K562 (cell line): ENCODE measurements around the gene MAGI2. TPM values are rescaled to one million over a fixed set of nuclear protein-coding genes. Genes with fewer than 3 reads are reported as not detected.

Experiments
- CBX3 ChIP-seq, 2 experiments: IDR thresholded peaks; 1 replicate in 1 of 2; 2 replicates in 1 of 2; pipeline ENCODE4 v1.6.1; 2012; ENCODE audit warnings: inconsistent platforms in 2 of 2, low read length in 2 of 2, borderline replicate concordance in 1 of 2, control low read depth in 1 of 2
- CEBPG ChIP-seq, 3 experiments: fragments of 200-800 bp in 1 of 3; sonication (Bioruptor generic) in 1 of 3; sonication (generic) in 1 of 3; formaldehyde crosslinking in 1 of 3; IDR thresholded peaks in 2 of 3; conservative IDR thresholded peaks in 1 of 3; 2 replicates each; pipeline versions ENCODE4 v1.6.1 to v1.8.0; 2016 to 2022; ENCODE audit warnings: missing compliant biosample characterization in 2 of 3, missing genetic modification characterization in 2 of 3, mild to moderate bottlenecking in 1 of 3, missing genetic modification reagents in 1 of 3
- FOS ChIP-seq: IDR thresholded peaks from 3 replicates; pipeline ENCODE4 v1.6.1; 2011; ENCODE audit not compliant: insufficient read length; ENCODE audit errors: extremely low read depth
- FOSL1 ChIP-seq: fragments of 200-800 bp; sonication (Bioruptor generic); conservative IDR thresholded peaks from 2 replicates; pipeline ENCODE4 v1.6.1; 2016; ENCODE audit warnings: missing genetic modification characterization, missing compliant biosample characterization
- HINFP ChIP-seq: fragments of 450-650 bp; conservative IDR thresholded peaks from 2 replicates; pipeline ENCODE4 v1.6.1; 2016; ENCODE audit warnings: missing genetic modification characterization, low read depth, mild to moderate bottlenecking, control low read depth, missing compliant biosample characterization
- HNRNPL ChIP-seq: fragments of 200-400 bp; formaldehyde crosslinking; IDR thresholded peaks from 2 replicates; pipeline ENCODE4 v1.6.1; 2017; ENCODE audit warnings: low read depth, mild to moderate bottlenecking, low read length
- HNRNPUL1 ChIP-seq: fragments of 200-400 bp; formaldehyde crosslinking; IDR thresholded peaks from 2 replicates; pipeline ENCODE4 v1.6.1; 2017; ENCODE audit warnings: low read length
- ID3 ChIP-seq, 2 experiments: fragments of 250-450 bp in 1 of 2; fragments of 450-650 bp in 1 of 2; sonication (Bioruptor Pico) in 1 of 2; IDR thresholded peaks; 2 replicates each; pipeline versions ENCODE4 v1.6.1 to v1.8.0; 2016 to 2021; ENCODE audit warnings: mild to moderate bottlenecking in 2 of 2, moderate library complexity in 2 of 2, missing compliant biosample characterization in 1 of 2, missing genetic modification characterization in 1 of 2
- MTA1 ChIP-seq: fragments of 450-650 bp; IDR thresholded peaks from 2 replicates; pipeline ENCODE4 v1.6.1; 2017; ENCODE audit warnings: borderline replicate concordance
- NR2C1 ChIP-seq, 2 experiments: fragments of 450-650 bp; IDR thresholded peaks; 2 replicates each; pipeline ENCODE4 v1.6.1; 2017; ENCODE audit warnings: mild to moderate bottlenecking in 2 of 2, antibody characterized with exemption in 1 of 2, inconsistent platforms in 1 of 2, missing compliant biosample characterization in 1 of 2, missing genetic modification characterization in 1 of 2
- POLR2G ChIP-seq: fragments of 200-400 bp; formaldehyde crosslinking; IDR thresholded peaks from 2 replicates; pipeline ENCODE4 v1.6.1; 2017; ENCODE audit warnings: low read depth, mild to moderate bottlenecking, antibody characterized with exemption, low read length, moderate library complexity
- PYGO2 ChIP-seq: fragments of 450-650 bp; IDR thresholded peaks from 2 replicates; pipeline ENCODE4 v1.6.1; 2016; ENCODE audit warnings: mild to moderate bottlenecking, missing genetic modification characterization, moderate library complexity, missing compliant biosample characterization
- SMAD1 ChIP-seq: fragments of 150-350 bp; IDR thresholded peaks from 2 replicates; pipeline ENCODE4 v1.6.1; 2014; ENCODE audit warnings: low read length, low read depth; ENCODE audit not compliant: partially characterized antibody
- ZKSCAN1 ChIP-seq: fragments of 150-350 bp; IDR thresholded peaks from 2 replicates; pipeline ENCODE4 v1.6.1; 2016; ENCODE audit warnings: low read depth, low read length
- polyA plus RNA-seq, 8 experiments: library from polyadenylated mRNA; depleted of rRNA in 4 of 8; stranded (reverse) in 5 of 8; unstranded in 3 of 8; fragments of >200 nt; fragmentation: Nextera tagmentation in 2 of 8; fragmentation: Illumina TruSeq in 1 of 8; extraction: Ambion mirVana in 2 of 8; extraction: Trizol in 1 of 8; gene quantifications; 2 replicates each; pipeline versions ENCODE4 v1.2.1 to v1.2.3, GENCODE V29; 2011 to 2014; ENCODE audit warnings: inconsistent platforms in 1 of 8, missing spikeins in 1 of 8
- total RNA-seq, 7 experiments: library from RNA; depleted of rRNA in 6 of 7; stranded (reverse); fragments of >200 nt in 6 of 7; fragmentation: Illumina TruSeq in 2 of 7; extraction: Trizol in 2 of 7; gene quantifications; 2 replicates each; pipeline versions ENCODE4 v1.2.1 to v1.2.3, GENCODE V29; 2011 to 2021; ENCODE audit warnings: low replicate concordance in 1 of 7
- TF ChIP-seq, protein P1 (sequence below): fragments of 450-650 bp; formaldehyde crosslinking; IDR thresholded peaks from 2 replicates; pipeline ENCODE4 v1.4.0; 2020; ENCODE audit warnings: mild to moderate bottlenecking, moderate library complexity
- TF ChIP-seq, protein P2 (sequence below): fragments of 250-450 bp; sonication (Bioruptor Pico); IDR thresholded peaks from 2 replicates; pipeline ENCODE4 v1.4.0; 2020; ENCODE audit warnings: mild to moderate bottlenecking, moderate library complexity
- TF ChIP-seq, protein P3 (sequence below): IDR thresholded peaks from 2 replicates; pipeline ENCODE4 v1.6.1; 2011; ENCODE audit not compliant: insufficient read length; ENCODE audit errors: extremely low read depth
- TF ChIP-seq, protein P4 (sequence below): fragments of 450-650 bp; IDR thresholded peaks from 2 replicates; pipeline ENCODE4 v1.6.1; 2016; ENCODE audit warnings: antibody characterized with exemption

The MAGI2 gene
- total and polyA plus RNA-seq, 9 of the 15 experiments (the other 6 are each of a cell fraction or from before 2014, with no cell fraction given) = 0.27 to 1.4 (median 0.70) TPM

- TF ChIP-seq HNRNPUL1 = no peak
- no peak for TF ChIP-seq HINFP (tag)
- TF ChIP-seq POLR2G = no peak
- TF ChIP-seq, protein P1, sequence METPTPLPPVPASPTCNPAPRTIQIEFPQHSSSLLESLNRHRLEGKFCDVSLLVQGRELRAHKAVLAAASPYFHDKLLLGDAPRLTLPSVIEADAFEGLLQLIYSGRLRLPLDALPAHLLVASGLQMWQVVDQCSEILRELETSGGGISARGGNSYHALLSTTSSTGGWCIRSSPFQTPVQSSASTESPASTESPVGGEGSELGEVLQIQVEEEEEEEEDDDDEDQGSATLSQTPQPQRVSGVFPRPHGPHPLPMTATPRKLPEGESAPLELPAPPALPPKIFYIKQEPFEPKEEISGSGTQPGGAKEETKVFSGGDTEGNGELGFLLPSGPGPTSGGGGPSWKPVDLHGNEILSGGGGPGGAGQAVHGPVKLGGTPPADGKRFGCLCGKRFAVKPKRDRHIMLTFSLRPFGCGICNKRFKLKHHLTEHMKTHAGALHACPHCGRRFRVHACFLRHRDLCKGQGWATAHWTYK (CRISPR knock-in tag) = no peak
- TF ChIP-seq FOSL1 (tag) = peak; percentile 79
- TF ChIP-seq FOS = peak; percentile 2
- TF ChIP-seq SMAD1 = no peak
- TF ChIP-seq, protein P2, sequence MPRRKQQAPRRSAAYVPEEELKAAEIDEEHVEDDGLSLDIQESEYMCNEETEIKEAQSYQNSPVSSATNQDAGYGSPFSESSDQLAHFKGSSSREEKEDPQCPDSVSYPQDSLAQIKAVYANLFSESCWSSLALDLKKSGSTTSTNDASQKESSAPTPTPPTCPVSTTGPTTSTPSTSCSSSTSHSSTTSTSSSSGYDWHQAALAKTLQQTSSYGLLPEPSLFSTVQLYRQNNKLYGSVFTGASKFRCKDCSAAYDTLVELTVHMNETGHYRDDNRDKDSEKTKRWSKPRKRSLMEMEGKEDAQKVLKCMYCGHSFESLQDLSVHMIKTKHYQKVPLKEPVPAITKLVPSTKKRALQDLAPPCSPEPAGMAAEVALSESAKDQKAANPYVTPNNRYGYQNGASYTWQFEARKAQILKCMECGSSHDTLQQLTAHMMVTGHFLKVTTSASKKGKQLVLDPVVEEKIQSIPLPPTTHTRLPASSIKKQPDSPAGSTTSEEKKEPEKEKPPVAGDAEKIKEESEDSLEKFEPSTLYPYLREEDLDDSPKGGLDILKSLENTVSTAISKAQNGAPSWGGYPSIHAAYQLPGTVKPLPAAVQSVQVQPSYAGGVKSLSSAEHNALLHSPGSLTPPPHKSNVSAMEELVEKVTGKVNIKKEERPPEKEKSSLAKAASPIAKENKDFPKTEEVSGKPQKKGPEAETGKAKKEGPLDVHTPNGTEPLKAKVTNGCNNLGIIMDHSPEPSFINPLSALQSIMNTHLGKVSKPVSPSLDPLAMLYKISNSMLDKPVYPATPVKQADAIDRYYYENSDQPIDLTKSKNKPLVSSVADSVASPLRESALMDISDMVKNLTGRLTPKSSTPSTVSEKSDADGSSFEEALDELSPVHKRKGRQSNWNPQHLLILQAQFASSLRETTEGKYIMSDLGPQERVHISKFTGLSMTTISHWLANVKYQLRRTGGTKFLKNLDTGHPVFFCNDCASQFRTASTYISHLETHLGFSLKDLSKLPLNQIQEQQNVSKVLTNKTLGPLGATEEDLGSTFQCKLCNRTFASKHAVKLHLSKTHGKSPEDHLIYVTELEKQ = no peak
- TF ChIP-seq, protein P3, sequence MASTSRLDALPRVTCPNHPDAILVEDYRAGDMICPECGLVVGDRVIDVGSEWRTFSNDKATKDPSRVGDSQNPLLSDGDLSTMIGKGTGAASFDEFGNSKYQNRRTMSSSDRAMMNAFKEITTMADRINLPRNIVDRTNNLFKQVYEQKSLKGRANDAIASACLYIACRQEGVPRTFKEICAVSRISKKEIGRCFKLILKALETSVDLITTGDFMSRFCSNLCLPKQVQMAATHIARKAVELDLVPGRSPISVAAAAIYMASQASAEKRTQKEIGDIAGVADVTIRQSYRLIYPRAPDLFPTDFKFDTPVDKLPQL = no peak
- no peak for TF ChIP-seq NR2C1 (IDR thresholded peaks at IDR 0.05)
- TF ChIP-seq NR2C1 (tag; IDR thresholded peaks at IDR 0.05) = no peak
- TF ChIP-seq HNRNPL = no peak
- no peak for TF ChIP-seq CBX3 (IDR thresholded peaks at IDR 0.05; ENCODE audit: borderline replicate concordance in 1 of 2, low read length in 2 of 2)
- TF ChIP-seq ID3 (CRISPR knock-in tag; IDR thresholded peaks at IDR 0.05) = no peak
- TF ChIP-seq ID3 (tag; IDR thresholded peaks at IDR 0.05) = no peak
- TF ChIP-seq PYGO2 (tag) = no peak
- TF ChIP-seq, protein P4, sequence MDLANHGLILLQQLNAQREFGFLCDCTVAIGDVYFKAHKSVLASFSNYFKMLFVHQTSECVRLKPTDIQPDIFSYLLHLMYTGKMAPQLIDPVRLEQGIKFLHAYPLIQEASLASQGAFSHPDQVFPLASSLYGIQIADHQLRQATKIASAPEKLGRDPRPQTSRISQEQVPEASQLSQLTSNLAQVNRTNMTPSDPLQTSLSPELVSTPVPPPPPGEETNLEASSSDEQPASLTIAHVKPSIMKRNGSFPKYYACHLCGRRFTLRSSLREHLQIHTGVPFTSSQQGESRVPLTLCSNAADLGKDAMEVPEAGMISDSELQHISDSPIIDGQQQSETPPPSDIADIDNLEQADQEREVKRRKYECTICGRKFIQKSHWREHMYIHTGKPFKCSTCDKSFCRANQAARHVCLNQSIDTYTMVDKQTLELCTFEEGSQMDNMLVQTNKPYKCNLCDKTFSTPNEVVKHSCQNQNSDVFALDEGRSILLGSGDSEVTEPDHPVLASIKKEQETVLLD = no peak
- no peak for TF ChIP-seq ZKSCAN1
- no peak for TF ChIP-seq MTA1
- no peak for TF ChIP-seq CEBPG (CRISPR knock-in tag; IDR thresholded peaks at IDR 0.05)
- TF ChIP-seq CEBPG (tag; conservative IDR thresholded peaks at IDR 0.05 in 1 of 2, IDR thresholded peaks at IDR 0.05 in 1 of 2) = no peak
These were observed 1474.2 kb downstream of the MAGI2 start (continued) for GRCh38 chr7:77979219-77979618.
